GM19438 (cell line): Measurements from ENCODE around the gene RHOBTB1.

ENCODE experiments used
- ATAC-seq: cut with Tn5 transposase; IDR thresholded peaks from one replicate; pipeline ENCODE4 v1.9.1; 2021; ENCODE audit warnings: low read depth; ENCODE audit not compliant: unreplicated experiment

RHOBTB1 gene

DNA sequence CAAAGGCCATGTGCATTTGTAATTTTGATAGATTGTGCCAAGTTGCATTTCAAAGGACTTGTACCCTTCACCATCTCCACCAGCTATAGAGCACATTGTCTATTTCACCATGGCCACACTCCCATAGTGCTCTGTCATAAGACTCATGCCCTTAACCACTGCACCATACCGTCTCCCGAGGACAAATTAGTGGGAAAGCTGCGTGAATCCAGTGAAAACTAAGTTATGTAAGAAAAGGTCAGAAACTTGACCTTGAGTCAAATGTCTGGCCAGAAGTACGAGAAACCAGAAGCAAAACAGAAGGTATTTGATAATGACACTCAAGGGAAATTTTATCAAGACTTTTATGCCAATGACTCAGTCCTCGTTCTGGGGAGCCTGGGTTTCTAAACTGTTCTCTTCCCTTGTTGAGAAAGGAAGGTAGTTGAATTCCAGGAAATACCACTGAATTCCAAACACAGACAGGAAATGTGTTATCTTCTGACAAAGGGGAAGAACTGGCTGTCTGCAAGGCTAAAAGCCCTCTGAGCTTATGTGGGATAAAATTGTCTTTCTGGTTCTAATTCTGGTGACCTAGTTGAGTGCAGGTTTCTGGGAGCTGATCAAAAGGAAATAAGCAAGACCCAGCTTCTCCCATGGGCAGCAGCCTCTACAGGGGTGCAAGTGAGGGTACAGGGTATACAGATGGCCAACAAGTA lies 116.0 kb downstream of the RHOBTB1 start:
- no peak for ATAC-seq

GRCh38 chr10:60825520-60825919 lies 118.5 kb downstream of the RHOBTB1 start:
- no peak for ATAC-seq

GRCh38 chr10:60823324-60823723 lies 120.7 kb downstream of the RHOBTB1 start:
- ATAC-seq, result no peak

GRCh38 chr10:60822809-60823208 lies 121.2 kb downstream of the RHOBTB1 start:
- no peak for ATAC-seq

GRCh38 chr10:60821656-60822055 lies 122.3 kb downstream of the RHOBTB1 start:
- ATAC-seq, result no peak

DNA sequence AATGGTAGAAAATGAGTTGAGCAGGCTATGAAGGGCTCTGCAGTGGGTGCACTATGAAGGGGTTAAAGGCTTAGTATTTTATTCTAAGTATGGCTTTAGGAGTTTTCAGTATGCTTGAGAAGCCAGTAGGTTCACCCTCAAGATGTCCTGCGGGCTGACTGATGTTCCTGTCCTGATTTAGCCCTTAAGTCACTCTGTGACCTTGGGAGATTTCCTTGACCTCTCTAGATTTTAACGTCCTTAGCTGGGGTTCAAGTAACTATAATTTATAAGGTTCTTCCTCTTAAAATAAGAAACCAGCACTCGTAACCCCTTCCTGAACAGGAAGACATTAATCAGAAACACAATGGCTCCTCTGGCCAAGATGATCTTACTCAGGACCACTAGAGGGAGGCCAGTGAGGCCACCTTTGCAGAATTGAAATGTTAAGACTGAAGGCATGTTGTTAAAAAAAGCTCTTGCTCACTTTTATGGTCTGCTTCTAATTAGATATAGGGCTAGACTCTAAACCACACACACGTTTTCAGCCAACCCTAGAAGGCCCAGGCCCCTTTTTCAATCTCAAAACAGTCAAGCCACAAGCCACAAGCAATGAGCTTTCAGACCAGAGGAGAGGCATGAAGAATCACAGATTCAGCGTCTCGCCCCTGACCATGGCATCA lies 123.8 kb downstream of the RHOBTB1 start:
- no peak for ATAC-seq
